AG20443 (cell line): Measurements from ENCODE around the gene ZNRF4.

Experiments used
- DNase-seq: peaks from one replicate; pipeline ENCODE4 v3.0.0; 2012; ENCODE audit warnings: low spot score, mixed read lengths

ZNRF4 gene

GRCh38 chr19:5443723-5444122 is 11.5 kb upstream of the ZNRF4 start:
- no peak for DNase-seq

- DNase-seq = no peak
Observed at GRCh38 chr19:5444431-5444830, 10.8 kb upstream of the ZNRF4 start.

- DNase-seq = no peak
Observed at GRCh38 chr19:5445071-5445470, 10.1 kb upstream of the ZNRF4 start.

GRCh38 chr19:5445561-5446055 is 9.6 kb upstream of the ZNRF4 start:
- peak; percentile 41 for DNase-seq

- DNase-seq = no peak
Observed at GRCh38 chr19:5447700-5448311, 7.4 kb upstream of the ZNRF4 start.

GRCh38 chr19:5448374-5448773 is 6.8 kb upstream of the ZNRF4 start:
- DNase-seq = no peak

GRCh38 chr19:5450482-5451126 is 4.6 kb upstream of the ZNRF4 start:
- no peak for DNase-seq

- DNase-seq = no peak
Observed at GRCh38 chr19:5451494-5451893, 3.7 kb upstream of the ZNRF4 start.

GRCh38 chr19:5452594-5453565 is 2.3 kb upstream of the ZNRF4 start:
- no peak for DNase-seq

GRCh38 chr19:5454743-5455142 is 474 bp upstream of the ZNRF4 start:
- no peak for DNase-seq

GRCh38 chr19:5456130-5456840 is 1.1 kb downstream of the ZNRF4 start:
- DNase-seq = no peak

GRCh38 chr19:5456841-5457200 is 1.6 kb downstream of the ZNRF4 start:
- no peak for DNase-seq

- no peak for DNase-seq
Observed at GRCh38 chr19:5457709-5458108, 2.5 kb downstream of the ZNRF4 start.

- no peak for DNase-seq
Observed at GRCh38 chr19:5458420-5458819, 3.2 kb downstream of the ZNRF4 start.

- no peak for DNase-seq
Observed at GRCh38 chr19:5459360-5459759, 4.1 kb downstream of the ZNRF4 start.

GRCh38 chr19:5460748-5461147 is 5.5 kb downstream of the ZNRF4 start:
- no peak for DNase-seq

- no peak for DNase-seq
Observed at GRCh38 chr19:5463959-5464358, 8.7 kb downstream of the ZNRF4 start.

- DNase-seq = no peak
Observed at GRCh38 chr19:5466072-5466471, 10.9 kb downstream of the ZNRF4 start.

- no peak for DNase-seq
Observed at GRCh38 chr19:5466814-5467291, 11.6 kb downstream of the ZNRF4 start.

- DNase-seq = no peak
Observed at GRCh38 chr19:5470264-5470671, 15.1 kb downstream of the ZNRF4 start.

GRCh38 chr19:5472286-5472685 is 17.1 kb downstream of the ZNRF4 start:
- no peak for DNase-seq

GRCh38 chr19:5473646-5474045 is 18.4 kb downstream of the ZNRF4 start:
- DNase-seq = no peak
